ENCODE results near the gene NEDD9.

Gene NEDD9

GRCh38 chr6:11166948-11167347 lies 65.5 kb downstream of the NEDD9 start:
- TF ChIP-seq Cebpa-rat (IDR thresholded peaks at IDR 0.05): no peak
- Histone ChIP-seq H3K9me3 (replicated peaks in 1 of 11) (peaks cover 0 to 12% (median 4%) of the 10 kb centered on the region in 11 experiments; a peak in 7 of 22 replicates), H3K36me3 (no peaks in the 10 kb centered on the region), H3K9ac (no peak overlapping the region), H3K4me3 (no peak overlapping the region), H3K4me2 (no peak overlapping the region), H4K20me1 (no peaks in the 10 kb centered on the region), H3K27me3 (no peaks in the 10 kb centered on the region), H3K27ac (no peak overlapping the region), H3K4me1 (no peaks in the 10 kb centered on the region)

- Histone ChIP-seq H3K9me3 (replicated peaks in 1 of 11) (no peaks in the 10 kb centered on the region; a peak in 1 of 22 replicates), H3K36me3 (no peaks in the 10 kb centered on the region), H3K4me3 (no peak overlapping the region), H4K20me1 (no peaks in the 10 kb centered on the region), H3K4me1 (no peaks in the 10 kb centered on the region), H3K27ac (no peak overlapping the region), H3K4me2 (no peak overlapping the region), H3K27me3 (no peaks in the 10 kb centered on the region), H3K9ac (no peak overlapping the region)
- no peak for TF ChIP-seq Cebpa-rat (IDR thresholded peaks at IDR 0.05)
Observed at GRCh38 chr6:11164717-11165646, 67.5 kb downstream of the NEDD9 start.

- Histone ChIP-seq H3K9ac (no peak overlapping the region), H4K20me1 (no peaks in the 10 kb centered on the region), H3K27ac (no peak overlapping the region), H3K4me3 (no peak overlapping the region), H3K4me1 (no peaks in the 10 kb centered on the region), H3K4me2 (no peak overlapping the region), H3K27me3 (no peaks in the 10 kb centered on the region), H3K9me3 (replicated peaks in 1 of 11) (no peaks in the 10 kb centered on the region), H3K36me3 (no peaks in the 10 kb centered on the region)
- no peak for TF ChIP-seq Cebpa-rat (IDR thresholded peaks at IDR 0.05)
Observed at GRCh38 chr6:11163932-11164331, 68.5 kb downstream of the NEDD9 start.

GRCh38 chr6:11162262-11162661 lies 70.2 kb downstream of the NEDD9 start:
- no peak for TF ChIP-seq Cebpa-rat (IDR thresholded peaks at IDR 0.05)
- no peaks in the 10 kb centered on the region for H4K20me1 ChIP-seq

GRCh38 chr6:11161031-11161956 lies 71.2 kb downstream of the NEDD9 start:
- Histone ChIP-seq H3K27me3 (no peaks in the 10 kb centered on the region), H3K4me3 (no peak overlapping the region), H3K9ac (no peak overlapping the region), H3K4me1 (peaks cover 0 to 4% (median 0%) of the 10 kb centered on the region in 10 experiments; a peak in 1 of 20 replicates), H4K20me1 (no peaks in the 10 kb centered on the region), H3K27ac (no peak overlapping the region), H3K9me3 (replicated peaks in 1 of 11) (peaks cover 0 to 5% (median 0%) of the 10 kb centered on the region in 11 experiments; a peak in 5 of 22 replicates), H3K4me2 (no peak overlapping the region), H3K36me3 (no peaks in the 10 kb centered on the region)
- TF ChIP-seq Cebpa-rat (IDR thresholded peaks at IDR 0.05): no peak

More at GRCh38 chr6:11162262-11162661, 70.2 kb downstream of the NEDD9 start:
- Histone ChIP-seq H3K9me3 (replicated peaks in 1 of 11) (peaks cover 0 to 3% (median 0%) of the 10 kb centered on the region in 11 experiments; a peak in 5 of 22 replicates), H3K9ac (no peak overlapping the region), H3K36me3 (no peaks in the 10 kb centered on the region), H3K4me1 (peaks cover 0 to 4% (median 0%) of the 10 kb centered on the region in 10 experiments; a peak in 1 of 20 replicates), H3K4me2 (no peak overlapping the region), H3K4me3 (no peak overlapping the region), H3K27ac (no peak overlapping the region), H3K27me3 (no peaks in the 10 kb centered on the region)

GRCh38 chr6:11160199-11160598 lies 72.3 kb downstream of the NEDD9 start:
- Histone ChIP-seq H3K4me2 (no peak overlapping the region), H3K9me3 (replicated peaks in 1 of 11) (peaks cover 0 to 5% (median 0%) of the 10 kb centered on the region in 11 experiments; a peak in 5 of 22 replicates), H4K20me1 (no peaks in the 10 kb centered on the region), H3K27me3 (no peaks in the 10 kb centered on the region), H3K4me3 (no peak overlapping the region), H3K36me3 (no peaks in the 10 kb centered on the region), H3K4me1 (peaks cover 0 to 4% (median 0%) of the 10 kb centered on the region in 10 experiments; a peak in 1 of 20 replicates), H3K9ac (no peak overlapping the region), H3K27ac (no peak overlapping the region)
- no peak for TF ChIP-seq Cebpa-rat (IDR thresholded peaks at IDR 0.05)

- Histone ChIP-seq H3K36me3 (no peaks in the 10 kb centered on the region), H3K9me3 (replicated peaks in 1 of 11) (peaks cover 0 to 5% (median 0%) of the 10 kb centered on the region in 11 experiments; a peak in 5 of 22 replicates), H3K27me3 (no peaks in the 10 kb centered on the region), H3K4me2 (no peak overlapping the region), H3K27ac (no peak overlapping the region), H3K4me3 (no peak overlapping the region), H3K4me1 (peaks cover 0 to 4% (median 0%) of the 10 kb centered on the region in 10 experiments; a peak in 1 of 20 replicates), H3K9ac (no peak overlapping the region), H4K20me1 (no peaks in the 10 kb centered on the region)
- TF ChIP-seq Cebpa-rat (IDR thresholded peaks at IDR 0.05): no peak
Observed at GRCh38 chr6:11155589-11155988, 76.9 kb downstream of the NEDD9 start.

GRCh38 chr6:11153447-11153846 lies 79.0 kb downstream of the NEDD9 start:
- no peak overlapping the region for H3K4me3 ChIP-seq
- TF ChIP-seq Cebpa-rat (IDR thresholded peaks at IDR 0.05): no peak
- H3K9ac ChIP-seq: no peak overlapping the region
- H3K9me3 ChIP-seq (replicated peaks in 1 of 11): peaks cover 0 to 5% (median 0%) of the 10 kb centered on the region in 11 experiments; a peak in 5 of 22 replicates
- no peaks in the 10 kb centered on the region for H3K27me3 ChIP-seq
- no peaks in the 10 kb centered on the region for H3K36me3 ChIP-seq
- H3K4me2 ChIP-seq: no peak overlapping the region
- H4K20me1 ChIP-seq: no peaks in the 10 kb centered on the region
- peaks cover 0 to 1% (median 0%) of the 10 kb centered on the region in 10 experiments; a peak in 1 of 20 replicates for H3K4me1 ChIP-seq
- no peak overlapping the region for H3K27ac ChIP-seq

- no peaks in the 10 kb centered on the region for H3K27me3 ChIP-seq
- H3K4me2 ChIP-seq: no peak overlapping the region
- H3K27ac ChIP-seq: no peak overlapping the region
- H3K4me1 ChIP-seq: no peaks in the 10 kb centered on the region
- no peaks in the 10 kb centered on the region for H3K36me3 ChIP-seq
- H3K9ac ChIP-seq: no peak overlapping the region
- peaks cover 0 to 5% (median 0%) of the 10 kb centered on the region in 11 experiments; a peak in 5 of 22 replicates for H3K9me3 ChIP-seq (replicated peaks in 1 of 11)
- TF ChIP-seq Cebpa-rat (IDR thresholded peaks at IDR 0.05): no peak
- no peaks in the 10 kb centered on the region for H4K20me1 ChIP-seq
- H3K4me3 ChIP-seq: no peak overlapping the region
Observed at GRCh38 chr6:11152581-11152980, 79.9 kb downstream of the NEDD9 start.
